GM19463 (cell line): ENCODE measurements around the gene KCNN3.

ENCODE experiments used
- ATAC-seq: cut with Tn5 transposase; IDR thresholded peaks from one replicate; pipeline ENCODE4 v1.9.1; 2021; ENCODE audit warnings: mild to moderate bottlenecking, moderate library complexity; ENCODE audit not compliant: unreplicated experiment

The KCNN3 gene

DNA sequence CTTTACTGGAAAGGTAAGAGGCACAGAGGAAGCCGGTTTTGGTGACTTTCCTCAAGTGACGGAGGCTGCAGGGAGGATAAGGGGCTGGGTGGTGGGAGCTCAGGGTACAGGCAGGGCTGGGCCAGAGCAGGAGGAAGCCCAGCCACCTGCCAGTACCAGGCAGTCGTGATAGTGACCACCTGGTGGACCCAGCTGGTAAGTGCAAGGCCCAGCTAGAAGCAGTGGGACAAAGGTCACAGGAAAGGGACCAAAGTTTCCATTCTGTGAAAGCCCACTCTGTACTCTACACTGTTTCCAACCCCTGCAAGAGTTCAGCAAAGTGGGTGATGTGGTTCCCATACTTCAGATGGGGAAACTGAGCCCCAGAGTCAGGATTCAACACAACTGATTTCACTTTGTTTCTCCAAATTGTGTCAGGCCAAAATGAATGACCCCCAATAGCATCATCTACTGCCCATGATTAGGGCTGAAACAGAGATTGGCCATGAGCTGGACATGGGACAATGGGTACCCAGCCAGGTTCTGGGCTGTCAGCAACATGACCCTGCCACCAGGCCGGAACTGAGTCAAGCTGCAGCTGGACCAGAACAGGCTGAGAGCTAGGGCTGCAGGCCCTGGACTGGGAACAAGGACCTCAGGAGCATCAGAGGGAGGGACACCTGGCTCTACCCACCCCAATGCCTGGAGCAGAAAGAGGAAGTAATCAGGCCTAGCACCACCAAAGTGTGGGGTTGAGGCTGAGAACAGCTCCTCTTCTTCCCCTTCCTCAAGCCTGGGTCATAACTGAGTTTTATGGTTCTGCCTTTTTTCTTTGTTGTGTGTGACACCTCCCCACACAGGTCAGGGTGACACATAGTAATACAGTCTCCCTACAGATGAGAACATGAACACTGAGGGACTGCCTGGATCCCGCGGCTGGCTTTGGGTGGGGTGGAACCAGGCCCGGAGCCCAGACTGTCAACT lies 50.2 kb downstream of the KCNN3 start:
- ATAC-seq, result no peak

DNA sequence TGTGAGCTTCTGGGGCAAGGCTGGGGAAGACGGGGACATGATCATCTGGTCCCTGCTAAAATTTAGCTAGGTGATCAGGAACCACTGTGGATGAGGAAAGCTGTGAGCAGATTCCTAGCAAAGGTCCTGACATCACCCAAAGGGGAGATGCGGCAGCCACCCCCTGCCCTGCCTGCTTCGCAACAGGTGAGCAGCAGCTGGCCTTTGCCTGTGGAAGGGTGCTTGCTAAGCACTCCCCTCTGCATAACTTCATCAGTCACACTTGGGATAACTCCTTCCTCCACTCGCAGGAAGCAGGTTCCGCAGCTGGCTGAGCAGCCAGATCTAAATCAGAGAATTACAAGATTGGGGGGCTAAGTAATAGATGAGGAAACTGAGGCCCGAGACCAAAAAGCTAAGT lies 51.2 kb downstream of the KCNN3 start:
- ATAC-seq, result no peak

- ATAC-seq, result no peak
These were observed 53.1 kb downstream of the KCNN3 start for GRCh38 chr1:154816937-154817336.

DNA sequence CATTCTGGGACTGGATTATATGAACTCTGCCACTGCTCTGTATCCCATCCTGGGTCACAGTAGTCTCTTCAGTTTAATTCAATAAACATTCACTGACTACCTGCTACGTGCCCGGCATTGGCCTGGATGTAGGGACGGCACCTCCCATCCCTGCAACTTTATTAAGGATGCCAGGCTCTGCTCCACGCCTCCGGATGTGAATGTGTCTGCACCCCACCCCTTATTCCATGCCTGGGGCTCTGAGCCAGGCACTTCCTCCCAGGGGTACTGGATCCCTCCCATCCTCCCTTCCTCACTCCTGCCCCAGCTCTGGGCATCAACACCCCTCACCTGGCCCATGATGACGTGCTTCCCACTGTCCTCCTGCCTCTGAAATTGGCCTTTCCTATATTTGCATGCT lies 53.7 kb downstream of the KCNN3 start:
- ATAC-seq, result no peak

DNA sequence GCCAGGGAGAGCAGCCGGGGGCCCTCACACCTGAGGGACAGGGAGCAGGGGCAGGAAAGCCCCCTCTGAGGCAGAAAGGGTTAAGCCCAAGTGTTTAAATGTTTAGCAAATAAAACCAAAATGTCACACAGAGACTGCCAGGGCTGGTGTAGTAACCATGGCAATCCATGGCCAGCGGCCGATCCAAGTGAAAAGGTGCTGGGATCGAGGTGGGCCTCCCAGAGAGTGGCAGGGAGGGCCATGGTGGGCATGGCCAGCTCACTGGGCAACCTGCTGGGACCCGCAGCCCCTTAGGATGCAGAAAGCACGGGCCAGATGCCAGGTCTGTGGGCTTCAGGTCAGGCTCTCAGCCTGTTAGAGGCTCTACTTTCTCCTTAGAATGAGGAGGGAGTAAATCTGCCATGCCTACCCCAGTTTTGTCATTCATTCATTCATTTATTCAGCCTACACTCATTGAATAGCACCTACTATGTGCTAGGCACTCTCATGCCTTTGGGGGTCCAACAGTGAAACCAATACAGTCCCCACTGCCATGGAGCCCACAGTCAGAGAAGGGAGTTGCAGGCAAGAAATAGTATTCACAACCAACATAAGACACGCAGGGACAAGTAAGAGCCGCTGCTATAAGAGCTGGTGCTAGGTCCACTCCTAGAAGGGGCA lies 56.1 kb downstream of the KCNN3 start:
- no peak for ATAC-seq

DNA sequence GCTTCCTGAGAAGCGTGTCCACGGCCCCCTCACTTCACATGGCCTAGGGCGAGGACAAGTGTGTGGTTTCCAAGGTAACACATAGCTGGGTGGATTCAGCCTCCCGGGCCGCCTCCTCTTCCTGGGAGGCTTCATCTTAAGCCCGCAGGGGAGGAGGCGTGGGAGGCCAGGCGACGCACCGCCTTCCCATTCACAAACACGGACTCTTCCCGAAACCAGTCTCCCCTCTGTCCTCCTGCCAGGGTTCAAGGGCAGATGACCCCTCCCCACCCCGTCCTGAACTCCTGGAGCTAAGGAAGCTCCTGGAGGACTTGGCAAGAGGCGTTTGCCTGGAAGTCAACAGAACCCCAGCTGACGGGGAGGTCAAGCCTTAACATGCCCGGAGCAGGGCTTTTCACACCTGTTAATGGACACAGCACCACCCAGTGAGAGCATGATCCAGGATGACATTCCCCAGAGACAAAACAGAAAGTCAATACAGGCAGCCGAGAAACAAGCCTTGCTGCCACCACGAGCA lies 56.7 kb downstream of the KCNN3 start:
- ATAC-seq, result no peak

DNA sequence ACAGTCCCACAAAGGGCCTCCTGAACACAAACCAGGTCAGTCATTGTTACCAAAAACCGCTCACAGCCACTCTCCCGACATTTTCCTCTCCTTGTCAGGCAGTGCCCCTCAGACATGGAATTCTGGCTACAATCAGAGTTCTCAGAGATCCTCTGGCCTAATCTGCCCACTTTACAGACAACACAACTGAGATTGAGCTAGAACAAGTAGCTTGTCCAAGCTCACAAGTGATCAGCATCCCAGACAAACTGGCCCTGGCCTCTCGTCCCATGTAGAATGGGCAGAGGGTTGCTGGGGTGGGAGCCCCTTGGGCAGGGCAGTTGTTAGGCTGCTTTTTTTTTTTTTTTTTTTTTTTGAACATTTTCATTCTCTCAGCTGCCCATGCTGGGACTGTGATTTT lies 57.2 kb downstream of the KCNN3 start:
- no peak for ATAC-seq

GRCh38 chr1:154810571-154810970 lies 59.5 kb downstream of the KCNN3 start:
- no peak for ATAC-seq

DNA sequence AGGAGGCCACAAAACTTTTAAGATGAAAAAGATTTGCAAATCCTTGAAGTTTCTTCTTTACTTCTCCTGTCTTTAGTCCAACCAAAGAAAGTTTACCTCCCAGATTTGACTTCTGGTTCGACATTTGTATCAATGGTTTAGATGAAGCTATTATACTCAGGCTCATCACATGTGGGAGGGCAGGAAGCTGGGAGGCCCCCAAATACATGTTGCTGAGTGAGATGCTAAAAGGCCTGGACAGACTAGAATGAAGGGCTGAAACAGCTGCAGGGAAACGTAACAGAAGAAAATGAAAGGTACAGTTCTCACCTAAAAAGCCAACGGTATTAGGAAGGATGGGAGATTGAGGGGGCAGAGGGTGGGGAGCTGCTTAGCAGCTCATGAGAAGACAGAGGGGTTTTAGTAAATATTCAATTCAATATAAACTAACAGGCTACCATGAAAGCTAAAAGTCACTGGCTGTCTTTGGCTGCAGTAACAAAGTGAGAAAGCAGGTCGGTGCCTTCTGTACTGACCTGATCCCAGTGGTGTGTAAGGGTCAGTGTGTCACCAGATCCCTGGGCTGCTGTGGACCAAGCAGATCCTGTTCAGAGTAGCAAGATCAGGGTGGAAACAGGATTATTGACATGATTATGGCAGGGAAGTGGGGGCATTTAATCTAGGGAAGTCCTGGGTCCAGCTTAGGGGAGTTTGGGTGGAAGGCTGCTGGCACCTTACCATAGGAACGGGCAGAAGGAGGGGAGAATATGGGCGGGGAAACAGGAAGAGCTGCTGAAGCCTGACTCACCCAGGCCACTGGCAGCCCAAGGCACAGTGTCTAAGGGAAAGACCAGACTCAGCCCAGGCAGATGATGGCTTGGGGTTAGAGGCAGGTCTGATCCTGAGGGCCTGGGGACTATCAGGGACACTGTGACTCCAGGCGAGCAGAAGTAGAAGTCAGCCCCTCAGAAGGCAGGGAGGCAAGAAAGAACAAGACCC lies 60.4 kb downstream of the KCNN3 start:
- ATAC-seq, result no peak

DNA sequence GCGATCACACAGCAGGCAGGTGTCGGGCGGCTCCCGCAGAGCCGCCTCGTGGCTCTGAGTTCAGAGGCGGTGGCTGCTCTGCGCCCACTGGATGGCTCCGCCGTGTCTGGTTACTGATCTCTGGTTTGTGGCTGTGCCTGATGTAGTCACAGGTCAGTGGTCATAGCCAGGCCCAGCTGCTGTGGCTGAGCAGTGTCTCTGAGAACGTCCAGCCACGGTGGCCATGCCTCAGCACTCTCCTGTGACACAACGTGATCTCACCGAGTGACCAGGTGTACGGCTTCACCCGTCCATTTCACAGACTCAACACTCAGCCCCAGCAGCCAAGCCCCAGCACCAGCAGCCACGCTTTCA lies 61.2 kb downstream of the KCNN3 start:
- ATAC-seq, result peak; percentile 51

DNA sequence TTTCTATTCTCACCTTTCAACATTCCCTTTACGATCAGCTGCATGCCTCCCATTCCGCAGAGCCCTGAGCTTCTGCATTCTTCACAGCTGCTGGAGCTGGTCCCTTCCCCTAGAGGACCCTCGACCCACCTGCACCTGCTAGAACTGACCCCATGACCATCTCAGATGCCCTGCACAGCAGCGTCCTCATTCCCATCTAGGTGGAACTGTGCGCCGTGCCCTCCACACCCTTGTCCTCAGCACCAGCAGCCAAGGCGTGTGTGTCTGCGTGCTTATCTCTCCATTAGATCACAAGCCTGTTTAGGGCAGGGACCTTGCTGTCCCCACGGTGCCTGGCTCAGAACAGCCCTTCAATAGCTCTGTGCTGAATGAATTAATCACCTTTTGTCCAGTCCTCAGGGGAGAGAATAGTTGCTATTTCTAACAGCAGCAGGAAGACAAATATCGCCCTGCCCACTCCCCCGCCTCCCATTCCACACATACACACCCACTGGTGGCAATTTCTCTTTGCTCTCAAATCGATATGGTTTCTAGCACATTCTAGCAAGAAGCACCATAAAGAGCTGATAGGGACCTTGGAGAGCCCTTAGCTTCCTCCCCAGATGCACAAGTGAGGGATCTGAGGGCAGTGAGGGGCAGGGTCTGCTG lies 61.7 kb downstream of the KCNN3 start:
- no peak for ATAC-seq

GRCh38 chr1:154807048-154807591 lies 63.0 kb downstream of the KCNN3 start:
- ATAC-seq, result peak; percentile 56

DNA sequence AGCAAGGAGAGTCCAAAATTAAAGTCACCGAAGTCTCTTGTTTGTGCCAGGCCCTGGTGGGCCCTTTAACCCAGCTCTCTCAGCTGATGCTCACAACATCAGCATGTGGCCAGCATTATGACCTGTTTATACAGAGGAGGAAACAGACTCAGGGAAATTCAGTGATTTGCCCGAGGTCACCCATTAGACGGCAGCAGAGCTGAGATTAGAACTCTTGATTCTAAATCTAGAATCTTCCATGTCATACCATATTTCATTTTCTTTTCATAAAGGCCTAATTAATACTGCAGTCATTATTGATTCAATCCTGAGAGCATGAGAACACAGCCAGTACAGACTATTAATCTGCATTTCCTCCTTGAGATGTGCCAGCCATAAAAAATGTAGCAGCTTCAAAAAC lies 63.7 kb downstream of the KCNN3 start:
- no peak for ATAC-seq

GRCh38 chr1:154802982-154803920 lies 66.8 kb downstream of the KCNN3 start:
- ATAC-seq, result no peak

DNA sequence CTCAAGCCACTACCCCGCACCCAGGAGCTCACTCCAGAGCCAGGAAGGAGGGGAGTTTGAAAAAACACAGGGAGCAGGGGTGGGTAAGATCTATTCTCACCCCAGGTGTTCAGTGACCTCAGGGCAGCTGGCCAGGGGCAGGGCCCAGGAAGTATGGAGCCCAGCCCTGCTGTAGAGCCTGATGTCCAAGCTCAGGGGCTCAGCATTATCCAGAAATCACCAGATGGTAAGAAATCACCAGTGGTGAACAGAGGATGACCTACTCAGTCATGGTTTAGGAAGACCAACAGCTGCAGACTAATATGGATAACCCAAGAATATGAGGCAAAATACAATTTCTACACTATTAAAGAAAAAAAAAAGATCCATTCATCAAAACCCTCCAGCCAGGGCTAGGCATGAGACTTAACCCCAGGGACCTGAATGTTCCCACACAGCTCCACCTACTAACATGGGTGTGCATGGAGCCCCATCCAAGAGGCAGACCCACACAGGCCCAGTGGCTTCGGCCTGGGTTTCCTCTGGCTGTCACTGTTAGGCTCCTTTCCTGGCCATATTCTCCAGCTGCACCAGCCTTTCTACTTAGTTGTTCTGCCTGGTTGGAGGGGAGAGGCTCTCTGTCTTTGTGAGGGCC lies 67.6 kb downstream of the KCNN3 start:
- no peak for ATAC-seq

GRCh38 chr1:154801234-154802011 lies 68.7 kb downstream of the KCNN3 start:
- ATAC-seq, result no peak

GRCh38 chr1:154799188-154799587 lies 70.9 kb downstream of the KCNN3 start:
- ATAC-seq, result no peak

DNA sequence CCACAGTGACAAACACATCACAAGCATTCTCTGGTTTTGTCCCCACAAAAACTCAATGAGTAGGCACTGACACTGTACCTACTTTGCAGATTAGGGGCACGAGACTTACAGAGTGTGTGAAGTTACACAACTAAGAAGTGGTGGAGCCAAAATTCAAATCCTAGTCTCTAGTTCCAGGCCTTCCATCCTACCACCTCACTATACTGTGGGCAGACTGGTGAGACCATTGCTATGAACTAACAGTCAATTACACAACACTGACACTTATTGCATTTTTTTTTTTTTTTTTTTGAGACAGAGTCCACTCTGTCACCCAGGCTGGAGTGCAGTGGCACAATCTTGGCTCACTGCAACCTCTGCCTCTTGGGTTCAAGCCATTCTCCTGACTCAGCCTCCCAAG lies 71.4 kb downstream of the KCNN3 start:
- no peak for ATAC-seq
